ENCODE data around the gene TOR4A.

GRCh38 chr9:137303893-137304382, 26.4 kb downstream of the TOR4A start:
- TF ChIP-seq GATA2 (IDR thresholded peaks at IDR 0.05; ENCODE audit: low read depth, low read length) = no peak
- TF ChIP-seq GATA3 (IDR thresholded peaks at IDR 0.05; ENCODE audit: low read depth, low read length) = no peak

Data from SH-SY5Y (cell line).